Measurements from ENCODE around the gene IL1RAPL2.

- TF ChIP-seq CTCF (IDR thresholded peaks at IDR 0.05), result no peak
- TF ChIP-seq CBX8 (IDR thresholded peaks at IDR 0.05), result no peak
- no peak for TF ChIP-seq SMC3 (IDR thresholded peaks at IDR 0.05)
- TF ChIP-seq CEBPB (IDR thresholded peaks at IDR 0.05), result no peak
- TF ChIP-seq RAD21 (conservative IDR thresholded peaks at IDR 0.05 in 1 of 2, IDR thresholded peaks at IDR 0.05 in 1 of 2), result no peak
- no peak for TF ChIP-seq MYC (IDR thresholded peaks at IDR 0.05; ENCODE audit: borderline replicate concordance, low read length)
Observed at GRCh38 chrX:104968241-104968640, 402.2 kb downstream of the IL1RAPL2 start.
